Muscle layer of duodenum (tissue), 2 donors: Measurements from ENCODE around the gene BCS1L.
A peak's percentile ranks its signal among the peaks of the same experiment; 100 is the strongest.
"Not testable (repeated sequence)": the region's sequence is repeated elsewhere in the genome, so short reads cannot be mapped to it uniquely, and the experiment has no call there.

Experiments used
- H3K27ac ChIP-seq: one replicate; pipeline ENCODE4 v1.7.0; 2013; ENCODE audit warnings: mild to moderate bottlenecking, low read length
- H3K27me3 ChIP-seq: one replicate; pipeline ENCODE4 v1.7.0; 2013; ENCODE audit warnings: low read depth, mild to moderate bottlenecking, control low read depth, low read length
- H3K36me3 ChIP-seq, 2 donors: one replicate each; pipeline ENCODE4 v1.7.0; 2013; ENCODE audit warnings: low read length in 2 of 2, control low read depth in 1 of 2, mild to moderate bottlenecking in 1 of 2; ENCODE audit not compliant: insufficient read depth in 2 of 2, control insufficient read depth in 1 of 2
- H3K4me1 ChIP-seq, 2 donors: one replicate each; pipeline ENCODE4 v1.7.0; 2013; ENCODE audit warnings: low read length in 2 of 2, mild to moderate bottlenecking in 2 of 2, control low read depth in 1 of 2, moderate library complexity in 1 of 2; ENCODE audit not compliant: insufficient read depth in 2 of 2, control insufficient read depth in 1 of 2
- H3K4me3 ChIP-seq, 2 donors: one replicate each; pipeline ENCODE4 v1.7.0; 2013; ENCODE audit warnings: low read length in 2 of 2, low read depth in 1 of 2, mild to moderate bottlenecking in 1 of 2
- H3K9me3 ChIP-seq, 2 donors: one replicate each; pipeline ENCODE4 v1.7.0; 2013; ENCODE audit warnings: low read length in 2 of 2, control low read depth in 1 of 2, mild to moderate bottlenecking in 1 of 2; ENCODE audit not compliant: control insufficient read depth in 1 of 2
- donor health status: healthy.

The BCS1L gene

GRCh38 chr2:218662827-218663226, 3.3 kb downstream of the BCS1L start:
- Histone ChIP-seq H3K4me3 (no peak overlapping the region), H3K27ac (no peak overlapping the region), H3K4me1 (peaks cover 0 to 17% of the 10 kb centered on the region in 2 donors), H3K27me3 (no peaks in the 10 kb centered on the region), H3K36me3 (peaks cover 44 to 55% of the 10 kb centered on the region in 2 donors), H3K9me3 (no peaks in the 10 kb centered on the region)

- no peaks in the 10 kb centered on the region for H3K9me3 ChIP-seq
Observed at GRCh38 chr2:218663901-218664300, 4.4 kb downstream of the BCS1L start.

GRCh38 chr2:218664653-218665052, 5.2 kb downstream of the BCS1L start:
- no peak overlapping the region for H3K27ac ChIP-seq
- no peaks in the 10 kb centered on the region for H3K9me3 ChIP-seq
- no peaks in the 10 kb centered on the region for H3K27me3 ChIP-seq
- H3K4me1 ChIP-seq: peaks cover 0 to 9% of the 10 kb centered on the region in 2 donors
- H3K36me3 ChIP-seq: peaks cover 52 to 67% of the 10 kb centered on the region in 2 donors
- no peak overlapping the region for H3K4me3 ChIP-seq

More at GRCh38 chr2:218663901-218664300, 4.4 kb downstream of the BCS1L start:
- Histone ChIP-seq H3K27me3 (no peaks in the 10 kb centered on the region), H3K27ac (no peak overlapping the region), H3K4me1 (peaks cover 0 to 9% of the 10 kb centered on the region in 2 donors), H3K4me3 (no peak overlapping the region), H3K36me3 (peaks cover 49 to 66% of the 10 kb centered on the region in 2 donors)

- no peaks in the 10 kb centered on the region for H3K27me3 ChIP-seq
- no peaks in the 10 kb centered on the region for H3K9me3 ChIP-seq
- peak overlapping the region; percentile 95 to 98 for H3K4me3 ChIP-seq
- H3K27ac ChIP-seq: peak overlapping the region; percentile 76
- peaks cover 15 to 31% of the 10 kb centered on the region in 2 donors for H3K36me3 ChIP-seq
- H3K4me1 ChIP-seq: peaks cover 5 to 22% of the 10 kb centered on the region in 2 donors
Observed at GRCh38 chr2:218671097-218671653, 11.7 kb downstream of the BCS1L start.

DNA sequence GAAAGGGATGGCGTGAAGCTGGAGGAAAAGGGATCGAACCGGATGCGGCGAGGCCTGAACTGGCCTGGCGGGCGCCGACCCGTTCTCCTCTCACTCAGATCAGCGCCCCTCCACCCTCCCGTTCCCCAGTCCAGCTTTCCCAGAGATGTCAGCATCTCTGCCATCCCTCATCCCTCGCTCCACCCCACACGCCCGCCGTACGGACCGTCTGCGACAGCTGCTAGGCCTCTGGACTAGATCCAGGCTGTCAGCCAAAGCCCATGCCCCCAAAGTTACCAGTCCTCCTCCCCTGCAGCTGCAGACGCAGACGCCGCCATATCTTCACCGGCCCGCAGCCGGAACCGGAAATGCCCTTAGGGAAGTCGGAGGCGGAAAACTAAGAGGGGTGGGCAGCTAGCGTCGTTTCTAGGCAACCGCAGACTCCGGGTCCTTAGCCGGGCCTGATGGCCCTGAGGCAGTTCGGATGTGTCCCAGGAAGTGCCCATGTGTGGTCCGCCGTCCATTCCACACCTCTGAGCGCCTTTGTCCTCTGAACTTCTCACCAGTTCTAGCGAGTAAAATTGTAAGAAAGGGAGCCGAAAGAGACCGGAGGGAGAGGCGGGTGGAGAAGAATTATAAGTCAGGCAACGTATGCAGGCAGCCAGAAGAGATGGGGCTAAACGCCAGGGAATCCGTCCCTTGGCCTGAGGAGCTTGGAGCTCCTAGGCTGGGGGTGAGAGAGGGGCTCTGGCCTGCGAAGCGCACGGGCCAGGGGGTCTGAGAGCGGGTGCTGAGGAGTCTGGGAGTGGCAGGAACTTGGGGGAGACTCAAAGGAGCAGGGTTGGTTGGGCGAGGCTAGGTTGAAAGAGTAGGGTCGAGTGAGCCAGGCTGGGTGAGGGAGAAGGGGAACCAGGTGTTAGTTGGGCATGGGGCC, 12.4 kb downstream of the BCS1L start, which contains the start of the genes RNF25 and STK36:
Gene RNF25, minus strand, starts transcription at position 349 of the 913 bp plus-strand sequence. Its CDS starts 32 bp downstream, at position 317.
Gene STK36, plus strand, starts transcription at position 433 of the 913 bp plus-strand sequence. CDS start 744 bp downstream, outside the sequence.
- H3K4me3 ChIP-seq: peak within 1 kb of the TSS; percentile 95 to 98
- peaks cover 10 to 27% of the 10 kb centered on the region in 2 donors for H3K36me3 ChIP-seq

DNA sequence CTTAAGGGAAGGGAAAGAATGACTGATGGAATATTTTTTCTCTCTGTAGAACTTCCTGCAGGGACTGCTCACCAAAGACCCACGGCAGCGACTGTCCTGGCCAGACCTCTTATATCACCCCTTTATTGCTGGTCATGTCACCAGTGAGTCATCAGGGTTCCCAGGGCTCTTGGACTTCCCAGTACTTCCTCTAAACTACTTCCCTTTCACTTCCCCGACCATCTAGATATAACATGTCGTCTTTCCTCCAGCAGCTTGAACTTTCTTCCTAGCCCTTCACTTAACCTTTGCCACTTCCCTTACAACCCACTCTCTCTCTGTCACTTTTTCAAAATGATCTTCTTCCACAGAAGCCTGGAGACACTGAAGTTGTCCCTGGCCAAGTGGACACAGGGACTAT, 19.6 kb downstream of the BCS1L start:
- H3K4me1 ChIP-seq: no peaks in the 10 kb centered on the region
- no peak overlapping the region for H3K27ac ChIP-seq
- H3K9me3 ChIP-seq: no peaks in the 10 kb centered on the region
- no peaks in the 10 kb centered on the region for H3K27me3 ChIP-seq
- H3K4me3 ChIP-seq: no peak overlapping the region
- peaks cover 5 to 32% of the 10 kb centered on the region in 2 donors for H3K36me3 ChIP-seq

More for the DNA sequence above, 12.4 kb downstream of the BCS1L start, which contains the start of the genes RNF25 and STK36:
- Histone ChIP-seq H3K27me3 (no peaks in the 10 kb centered on the region), H3K9me3 (no peaks in the 10 kb centered on the region), H3K4me1 (peaks cover 5 to 22% of the 10 kb centered on the region in 2 donors), H3K27ac (peak within 1 kb of the TSS; percentile 76)

- no peaks in the 10 kb centered on the region for H3K27me3 ChIP-seq
- H3K4me3 ChIP-seq: no peak overlapping the region
- no peaks in the 10 kb centered on the region for H3K4me1 ChIP-seq
- no peaks in the 10 kb centered on the region for H3K9me3 ChIP-seq
- H3K36me3 ChIP-seq: peaks cover 10 to 32% of the 10 kb centered on the region in 2 donors
- no peak overlapping the region for H3K27ac ChIP-seq
Observed at GRCh38 chr2:218680061-218680460, 20.6 kb downstream of the BCS1L start.

GRCh38 chr2:218687400-218688060, 28.0 kb downstream of the BCS1L start:
- H3K27me3 ChIP-seq, H3K9me3 ChIP-seq, H3K4me1 ChIP-seq, H3K27ac ChIP-seq, H3K4me3 ChIP-seq: not testable (repeated sequence)
- H3K36me3 ChIP-seq: peaks cover 20% of the 10 kb centered on the region in 2 donors

DNA sequence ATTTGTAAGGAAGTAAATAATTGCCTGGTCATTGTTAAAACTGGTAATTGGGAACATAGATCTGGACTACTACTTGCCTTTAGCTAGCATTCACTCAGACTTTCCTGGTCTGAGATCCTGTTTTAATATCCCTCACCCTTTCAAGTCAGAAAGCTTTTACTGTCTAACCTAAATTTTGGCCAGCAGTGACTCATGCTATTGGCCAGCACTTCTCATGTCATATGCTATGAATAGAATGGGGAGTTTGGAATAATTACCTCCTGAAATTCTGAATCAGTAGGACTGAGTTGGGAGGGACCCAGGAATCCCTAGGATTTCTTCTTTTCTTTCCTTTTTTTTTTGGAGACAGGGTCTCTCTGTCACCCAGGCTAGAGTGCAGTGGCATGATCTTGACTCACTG, 31.8 kb downstream of the BCS1L start:
- H3K4me1 ChIP-seq: no peaks in the 10 kb centered on the region
- H3K36me3 ChIP-seq: peaks cover 27 to 42% of the 10 kb centered on the region in 2 donors
- no peak overlapping the region for H3K27ac ChIP-seq
- no peaks in the 10 kb centered on the region for H3K27me3 ChIP-seq
- H3K4me3 ChIP-seq: no peak overlapping the region
- no peaks in the 10 kb centered on the region for H3K9me3 ChIP-seq

DNA sequence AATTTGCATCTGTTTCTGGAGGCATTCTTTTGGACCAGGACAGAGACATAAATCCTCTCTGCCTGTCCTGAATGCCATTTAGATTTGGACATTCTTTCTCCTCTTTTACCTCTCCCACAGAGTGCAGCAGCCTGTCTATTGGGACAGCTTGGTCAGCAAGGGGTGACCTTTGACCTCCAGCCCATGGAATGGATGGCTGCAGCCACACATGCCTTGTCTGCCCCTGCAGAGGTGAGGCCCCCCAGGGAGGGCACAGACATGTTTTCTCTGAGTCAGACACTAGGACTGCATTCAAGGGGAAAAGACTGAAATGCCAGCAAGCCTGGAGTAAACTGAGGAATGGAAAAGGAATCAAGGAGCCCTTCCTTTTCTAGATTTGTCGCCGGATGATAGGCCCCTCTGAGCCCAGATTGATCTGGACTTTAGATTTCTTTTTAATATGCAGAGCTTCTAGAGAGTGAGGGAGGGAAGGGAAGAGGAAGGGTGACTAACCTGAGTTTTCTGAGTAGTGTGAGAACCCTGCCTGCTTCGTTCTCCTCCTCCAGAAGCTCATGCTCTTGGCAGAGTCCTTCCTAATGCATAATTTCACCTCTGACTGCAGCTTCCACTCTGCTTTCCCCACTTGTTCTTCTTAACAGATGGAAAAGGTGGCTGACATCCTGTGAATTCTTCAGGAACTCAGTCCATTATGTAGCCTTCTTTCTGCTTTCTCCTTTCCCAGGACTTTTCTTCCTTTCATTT, 35.1 kb downstream of the BCS1L start:
- H3K9me3 ChIP-seq: no peaks in the 10 kb centered on the region
- peaks cover 27 to 67% of the 10 kb centered on the region in 2 donors for H3K36me3 ChIP-seq
- H3K4me1 ChIP-seq: no peaks in the 10 kb centered on the region
- H3K4me3 ChIP-seq: no peak overlapping the region
- no peaks in the 10 kb centered on the region for H3K27me3 ChIP-seq
- H3K27ac ChIP-seq: no peak overlapping the region
